Activated CD8-positive, alpha-beta memory T cell treated with anti-CD3 and anti-CD28 coated beads, Interleukin-2, amount 50 U/mL, for 1 hour (primary cell): ENCODE data around the gene ITPK1.

Experiments
- DNase-seq: peaks from one replicate; pipeline ENCODE4 v3.0.0-alpha.2; 2020; ENCODE audit errors: extremely low read depth

Gene ITPK1

DNA sequence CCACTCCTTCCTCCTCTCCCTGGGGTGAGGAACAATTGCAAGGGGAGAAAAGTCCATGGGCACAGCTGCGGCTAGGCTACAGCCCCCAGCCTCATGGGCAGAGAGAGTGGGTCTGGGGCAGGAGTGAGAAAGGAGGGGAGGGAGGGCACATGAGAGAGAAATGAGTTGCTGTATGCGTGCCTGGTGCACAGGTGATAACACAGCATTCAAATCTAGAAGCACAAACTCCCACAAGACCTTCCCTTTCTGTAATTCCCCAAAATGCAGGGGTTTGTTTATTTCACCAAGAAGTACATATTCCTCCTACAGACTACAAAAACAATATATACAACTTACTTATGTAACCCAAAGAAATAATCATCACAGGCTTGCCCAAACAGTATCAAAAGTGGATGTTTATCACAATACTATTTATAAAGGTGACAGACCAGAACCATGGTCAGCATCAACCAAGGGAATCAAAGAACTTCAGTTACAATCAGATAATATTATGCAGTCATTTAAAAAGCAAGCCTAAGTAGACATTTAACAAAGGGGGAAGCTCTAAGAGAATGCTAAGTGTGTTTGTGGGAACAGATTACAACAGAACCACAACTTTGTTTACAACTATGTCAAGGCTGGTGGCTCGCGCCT lies 54.2 kb downstream of the ITPK1 start:
- no peak for DNase-seq

- DNase-seq = no peak
These were observed 54.9 kb downstream of the ITPK1 start for GRCh38 chr14:93060841-93061240.

DNA sequence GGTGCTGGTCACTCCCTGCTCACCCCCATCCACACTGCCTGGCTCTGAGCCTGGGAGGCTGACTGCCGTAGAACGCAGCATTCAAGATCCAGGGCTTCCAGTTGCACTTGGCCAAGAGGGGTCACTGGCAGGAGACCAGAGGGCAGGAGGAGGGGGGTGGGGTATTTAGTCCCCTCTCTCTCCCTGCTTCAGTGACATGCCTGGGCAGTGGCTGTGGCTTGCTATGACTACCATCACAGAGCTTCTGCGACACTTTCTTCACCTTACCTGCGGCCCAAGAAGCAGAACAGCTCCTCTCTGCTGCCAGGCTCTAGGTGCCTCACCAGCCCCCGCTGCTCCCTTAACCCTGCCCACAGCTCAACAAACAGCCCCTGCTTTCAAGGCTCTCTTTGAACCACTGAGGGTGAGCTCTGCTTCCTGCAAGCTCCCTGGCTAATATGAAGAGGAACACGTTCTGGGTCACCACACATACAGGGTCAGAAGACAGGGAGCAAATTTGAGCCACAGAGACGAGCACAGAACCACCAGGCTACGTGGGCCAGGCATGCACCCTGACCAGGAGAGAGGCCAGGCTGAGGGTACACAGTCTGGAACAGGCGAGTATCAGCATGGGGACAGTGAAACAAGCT lies 55.7 kb downstream of the ITPK1 start:
- no peak for DNase-seq

- DNase-seq = no peak
These were observed 56.5 kb downstream of the ITPK1 start for GRCh38 chr14:93059260-93059659.

DNA sequence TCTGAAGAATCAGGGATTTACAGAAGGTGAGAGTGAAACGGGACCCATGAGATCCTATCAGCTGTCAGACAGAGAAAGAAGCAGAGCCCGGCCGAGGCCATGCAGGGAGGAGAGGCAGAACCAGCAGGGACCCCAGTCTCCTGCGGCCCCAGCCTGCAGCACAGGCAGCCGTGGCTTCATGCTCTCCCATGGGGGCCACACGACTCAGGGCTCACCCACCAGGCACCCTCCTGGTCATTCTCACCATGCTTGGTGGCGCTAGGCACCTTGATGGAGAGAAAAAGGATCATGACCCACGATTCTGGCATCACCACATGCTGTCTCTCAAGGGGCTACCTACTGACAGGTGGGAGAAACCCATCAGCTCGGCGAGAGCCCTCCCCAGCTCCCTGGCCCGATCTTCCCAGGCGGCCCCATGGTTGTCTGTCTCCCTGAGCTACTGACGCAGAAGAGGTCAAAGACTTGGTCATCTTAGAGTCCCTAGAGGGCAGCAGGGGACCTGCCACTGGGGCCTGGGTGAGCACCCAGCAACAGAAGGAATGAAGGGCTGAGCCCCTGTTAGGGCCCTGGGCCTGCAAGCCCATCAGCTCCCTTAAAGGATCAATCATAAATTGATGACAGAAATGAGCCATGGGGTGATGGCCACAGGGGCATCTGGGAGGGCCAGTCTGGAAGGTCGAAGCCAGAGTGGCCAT lies 58.0 kb downstream of the ITPK1 start:
- no peak for DNase-seq

DNA sequence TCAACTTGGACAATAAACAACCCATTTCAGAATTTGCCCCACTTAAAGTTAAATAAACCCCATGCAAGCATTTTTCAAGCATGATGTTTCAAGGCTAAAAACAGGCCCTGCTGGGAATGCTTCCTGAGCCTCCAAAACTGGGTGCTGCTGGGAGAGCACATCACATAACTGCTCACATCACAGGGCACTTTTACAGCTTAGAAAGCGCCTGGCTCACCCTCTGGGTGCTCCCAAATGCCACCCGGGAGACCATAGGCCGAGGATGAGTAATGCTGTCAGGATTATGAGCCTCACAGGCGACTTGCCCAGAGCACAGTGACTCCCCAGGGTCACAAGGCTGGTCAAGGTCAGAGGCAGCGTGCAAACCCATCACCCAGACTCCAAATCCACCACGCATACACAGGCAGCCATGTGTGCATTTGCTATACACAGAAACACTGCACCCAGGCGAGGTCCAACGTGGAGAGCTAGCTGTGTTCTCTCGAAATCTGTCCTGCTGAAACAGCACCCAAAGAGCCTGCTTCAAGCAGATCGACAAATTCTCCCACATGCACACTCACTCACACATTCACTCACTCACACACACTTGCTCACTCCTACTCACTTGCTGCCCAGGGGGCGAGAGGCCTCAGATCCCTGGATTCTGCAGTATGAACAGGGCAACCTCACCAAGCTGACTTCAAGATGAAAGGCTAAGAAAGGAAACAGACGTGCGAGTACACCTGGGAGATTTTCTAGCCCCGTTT lies 58.7 kb downstream of the ITPK1 start:
- DNase-seq = no peak

GRCh38 chr14:93056166-93056839 lies 59.4 kb downstream of the ITPK1 start:
- DNase-seq = no peak

GRCh38 chr14:93055651-93056115 lies 60.0 kb downstream of the ITPK1 start:
- no peak for DNase-seq

- DNase-seq = no peak
These were observed 60.8 kb downstream of the ITPK1 start for GRCh38 chr14:93054876-93055275.

GRCh38 chr14:93054006-93054405 lies 61.7 kb downstream of the ITPK1 start:
- no peak for DNase-seq

GRCh38 chr14:93051600-93052546 lies 63.9 kb downstream of the ITPK1 start:
- DNase-seq = no peak

- no peak for DNase-seq
These were observed 65.0 kb downstream of the ITPK1 start for GRCh38 chr14:93050761-93051160.

DNA sequence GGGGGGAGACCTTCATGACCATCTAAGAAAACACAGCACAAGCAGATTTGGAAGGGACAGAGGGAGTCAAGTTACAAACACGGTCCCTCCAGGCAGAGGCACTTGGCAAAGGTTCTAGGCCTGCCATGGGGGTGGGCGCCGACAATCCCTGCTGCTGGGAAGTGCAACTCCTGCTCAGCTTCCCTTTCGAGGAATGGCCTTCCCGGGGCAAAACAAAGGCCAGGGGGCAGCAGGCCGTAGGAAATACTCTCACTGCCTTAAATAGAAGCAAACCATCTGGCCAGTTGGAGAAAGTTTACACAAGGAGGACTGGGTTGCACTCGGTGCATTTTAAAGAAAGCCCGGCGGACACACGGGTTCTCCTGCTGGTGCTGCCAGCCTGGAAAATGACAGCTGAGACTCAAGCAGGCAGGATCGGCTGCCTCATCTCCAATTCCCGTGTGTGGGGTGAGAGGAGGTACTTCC lies 65.8 kb downstream of the ITPK1 start:
- DNase-seq = no peak

GRCh38 chr14:93049315-93049714 lies 66.4 kb downstream of the ITPK1 start:
- no peak for DNase-seq

GRCh38 chr14:93048843-93049242 lies 66.9 kb downstream of the ITPK1 start:
- DNase-seq = no peak

GRCh38 chr14:93047661-93048060 lies 68.1 kb downstream of the ITPK1 start:
- DNase-seq = no peak

GRCh38 chr14:93047157-93047556 lies 68.6 kb downstream of the ITPK1 start:
- no peak for DNase-seq

- no peak for DNase-seq
These were observed 69.0 kb downstream of the ITPK1 start for GRCh38 chr14:93046705-93047050.

- DNase-seq = no peak
These were observed 69.6 kb downstream of the ITPK1 start for GRCh38 chr14:93045965-93046704.

DNA sequence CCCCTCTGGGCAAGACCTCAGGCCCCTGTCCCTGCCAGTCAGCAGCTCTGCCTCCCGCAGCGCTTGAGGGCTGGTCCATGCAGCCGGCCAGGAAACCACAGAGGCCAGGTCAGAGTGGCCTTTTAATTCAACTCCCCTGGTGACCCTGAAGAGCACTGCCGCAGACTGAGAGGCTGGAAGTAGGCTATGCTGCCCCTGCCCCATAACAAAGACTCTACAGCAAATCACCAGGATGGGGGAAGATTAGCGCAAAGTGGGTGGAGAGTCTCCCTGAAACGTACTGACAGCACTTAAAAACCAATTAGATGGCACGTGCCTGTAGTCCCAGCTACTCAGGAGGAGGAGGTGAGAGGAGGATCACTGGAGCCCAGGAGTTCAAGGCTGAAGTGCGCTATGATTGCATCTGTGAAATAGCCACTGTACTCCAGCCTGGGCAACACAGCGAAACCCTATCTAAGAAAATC lies 70.5 kb downstream of the ITPK1 start:
- no peak for DNase-seq
